K562 treated with DMSO at 1 percent for 48 hours (cell line): ENCODE results near the gene UBE2B. TPM values are rescaled to one million over a fixed set of nuclear protein-coding genes. Genes with fewer than 3 reads are reported as not detected.

Experiments
- total RNA-seq: library from RNA; unstranded; fragments of 300-600 nt; gene quantifications from 2 replicates; pipeline ENCODE4 v1.2.3, GENCODE V29; 2022; ENCODE audit warnings: low replicate concordance; ENCODE audit errors: extremely low read depth

The UBE2B gene
- not detected in 2 replicates for total RNA-seq

GRCh38 chr5:134370871-134371833 lies at the start of gene UBE2B:
Gene UBE2B (plus strand): TSS chr5:134371569. CDS start chr5:134371596, 27 bp downstream.

GRCh38 chr5:134411546-134412266 lies 40.3 kb downstream of the UBE2B start, which contains the start of gene CDKN2AIPNL:
Gene CDKN2AIPNL (minus strand): TSS chr5:134411881. CDS start chr5:134411854, 27 bp downstream.

Other genes starting within 250 kb of the UBE2B start
- not detected in 2 replicates for gene SKP1, start 194.6 kb upstream of the UBE2B start, total RNA-seq
- not detected in 2 replicates for gene PPP2CA, start 145.5 kb upstream of the UBE2B start, total RNA-seq
- gene CDKL3, start 4.4 kb upstream of the UBE2B start, total RNA-seq: not detected in 2 replicates
- not detected in 2 replicates for gene CDKN2AIPNL, start 40.3 kb downstream of the UBE2B start, total RNA-seq
- gene JADE2, start 154.1 kb downstream of the UBE2B start, total RNA-seq: not detected in 2 replicates